H9 (cell line): Measurements from ENCODE around the gene SLF1. TPM values are rescaled to one million over a fixed set of nuclear protein-coding genes. Genes with fewer than 3 reads are reported as not detected.

Experiments
- DNase-seq: peaks from one replicate; pipeline ENCODE4 v3.0.0-alpha.2; 2017
- H2AFZ ChIP-seq: one replicate; pipeline ENCODE4 v1.6.1; 2013; ENCODE audit warnings: mild to moderate bottlenecking, low read length, control low read depth, moderate library complexity
- H2AK5ac ChIP-seq: 2 replicates; pipeline ENCODE4 v1.6.1; 2013; ENCODE audit warnings: low read length, control low read depth, mixed read lengths; ENCODE audit not compliant: insufficient read length
- H2BK120ac ChIP-seq: one replicate; pipeline ENCODE4 v1.6.1; 2013; ENCODE audit warnings: low read depth, mild to moderate bottlenecking, low read length, control low read depth, inconsistent platforms; ENCODE audit not compliant: poor library complexity, severe bottlenecking
- H2BK12ac ChIP-seq: 2 replicates; pipeline ENCODE4 v1.6.1; 2013; ENCODE audit warnings: low read length, control low read depth, mixed read lengths, low read depth; ENCODE audit not compliant: insufficient read length
- H2BK15ac ChIP-seq: 2 replicates; pipeline ENCODE4 v1.6.1; 2013; ENCODE audit warnings: low read depth, low read length, control low read depth
- H2BK20ac ChIP-seq: one replicate; pipeline ENCODE4 v1.6.1; 2013; ENCODE audit warnings: low read depth, mild to moderate bottlenecking, low read length, control low read depth, inconsistent platforms; ENCODE audit not compliant: poor library complexity, severe bottlenecking
- H2BK5ac ChIP-seq: 2 replicates; pipeline ENCODE4 v1.6.1; 2013; ENCODE audit warnings: low read length, control low read depth, mixed read lengths; ENCODE audit not compliant: insufficient read length
- H3K14ac ChIP-seq: 2 replicates; pipeline ENCODE4 v1.6.1; 2013; ENCODE audit warnings: low read length, control low read depth; ENCODE audit not compliant: insufficient read depth
- H3K18ac ChIP-seq: 2 replicates; pipeline ENCODE4 v1.6.1; 2013; ENCODE audit warnings: low read depth, mild to moderate bottlenecking, mixed read lengths, low read length, control low read depth; ENCODE audit not compliant: insufficient read length
- H3K23ac ChIP-seq: 2 replicates; pipeline ENCODE4 v1.6.1; 2013; ENCODE audit warnings: low read length, control low read depth, mixed read lengths, low read depth; ENCODE audit not compliant: insufficient read length
- H3K23me2 ChIP-seq: 2 replicates; pipeline ENCODE4 v1.6.1; 2013; ENCODE audit warnings: low read depth, mild to moderate bottlenecking, mixed read lengths, low read length, control low read depth; ENCODE audit not compliant: insufficient read length, poor library complexity, severe bottlenecking
- H3K27ac ChIP-seq: 2 replicates; pipeline ENCODE4 v1.5.1; 2013; ENCODE audit warnings: low read length, control low read depth, mixed read lengths, low read depth; ENCODE audit not compliant: insufficient read length
- H3K27me3 ChIP-seq: 2 replicates; pipeline ENCODE4 v1.6.1; 2013; ENCODE audit warnings: low read length, control low read depth, inconsistent platforms; ENCODE audit not compliant: insufficient read depth
- H3K4ac ChIP-seq: 2 replicates; pipeline ENCODE4 v1.6.1; 2013; ENCODE audit warnings: low read depth, mild to moderate bottlenecking, control low read depth, inconsistent platforms, low read length, moderate library complexity
- H3K4me1 ChIP-seq: 2 replicates; pipeline ENCODE4 v1.6.1; 2013; ENCODE audit warnings: low read length, control low read depth, inconsistent platforms; ENCODE audit not compliant: insufficient read depth
- H3K4me2 ChIP-seq: 2 replicates; pipeline ENCODE4 v1.6.1; 2013; ENCODE audit warnings: low read length, control low read depth, mixed read lengths; ENCODE audit not compliant: insufficient read length, insufficient read depth
- H3K56ac ChIP-seq: 2 replicates; pipeline ENCODE4 v1.6.1; 2013; ENCODE audit warnings: low read depth, mild to moderate bottlenecking, mixed read lengths, low read length, control low read depth; ENCODE audit not compliant: insufficient read length
- H3K79me1 ChIP-seq: 2 replicates; pipeline ENCODE4 v1.6.1; 2013; ENCODE audit warnings: low read depth, mild to moderate bottlenecking, moderate library complexity, low read length, control low read depth, inconsistent platforms; ENCODE audit not compliant: insufficient read depth, poor library complexity, severe bottlenecking
- H3K79me2 ChIP-seq: 2 replicates; pipeline ENCODE4 v1.6.1; 2013; ENCODE audit warnings: low read length, control low read depth, inconsistent platforms; ENCODE audit not compliant: insufficient read depth
- H3K9ac ChIP-seq: 2 replicates; pipeline ENCODE4 v1.6.1; 2013; ENCODE audit warnings: low read length, control low read depth, mixed read lengths; ENCODE audit not compliant: insufficient read length; ENCODE audit errors: extremely low read depth
- H3K9me3 ChIP-seq: one replicate; pipeline ENCODE4 v1.6.1; 2013; ENCODE audit warnings: low read depth, low read length, inconsistent platforms; ENCODE audit not compliant: control insufficient read depth
- H3T11ph ChIP-seq: one replicate; pipeline ENCODE4 v1.6.1; 2013; ENCODE audit warnings: mild to moderate bottlenecking, low read length, control low read depth, inconsistent platforms
- H4K20me1 ChIP-seq: one replicate; pipeline ENCODE4 v1.6.1; 2013; ENCODE audit not compliant: control insufficient read depth, insufficient read length, insufficient read depth
- H4K5ac ChIP-seq: 2 replicates; pipeline ENCODE4 v1.6.1; 2013; ENCODE audit warnings: low read depth, mild to moderate bottlenecking, mixed read lengths, low read length, control low read depth; ENCODE audit not compliant: insufficient read length
- H4K8ac ChIP-seq: replicated peaks from 2 replicates; pipeline ENCODE4 v1.6.1; 2013; ENCODE audit warnings: low read length, control low read depth, mixed read lengths, low read depth; ENCODE audit not compliant: insufficient read length
- H4K91ac ChIP-seq: 2 replicates; pipeline ENCODE4 v1.6.1; 2013; ENCODE audit warnings: low read depth, mild to moderate bottlenecking, moderate library complexity, mixed read lengths, low read length, control low read depth; ENCODE audit not compliant: insufficient read length
- H3K27ac Mint-ChIP-seq, 3 experiments: 2 replicates in 2 of 3; 3 replicates in 1 of 3; pipeline ENCODE4 v1.8.0; 2020 to 2021; ENCODE audit warnings: mixed read lengths in 3 of 3, mild to moderate bottlenecking in 1 of 3, moderate library complexity in 1 of 3
- H3K27me3 Mint-ChIP-seq: 2 replicates; pipeline ENCODE4 v1.8.0; 2021; ENCODE audit warnings: low read depth, mild to moderate bottlenecking, moderate library complexity, mixed read lengths
- H3K36me3 Mint-ChIP-seq, 3 experiments: 2 replicates in 2 of 3; 3 replicates in 1 of 3; pipeline ENCODE4 v1.8.0; 2020 to 2021; ENCODE audit warnings: low read depth in 3 of 3, mixed read lengths in 3 of 3; ENCODE audit not compliant: insufficient read depth in 1 of 3
- H3K4me1 Mint-ChIP-seq, 2 experiments: 2 replicates each; pipeline ENCODE4 v1.8.0; 2020; ENCODE audit warnings: mixed read lengths in 2 of 2
- H3K4me3 Mint-ChIP-seq, 2 experiments: 2 replicates in 1 of 2; 3 replicates in 1 of 2; pipeline ENCODE4 v1.8.0; 2020 to 2021; ENCODE audit warnings: mild to moderate bottlenecking in 2 of 2, mixed read lengths in 2 of 2, moderate library complexity in 1 of 2
- H3K9me3 Mint-ChIP-seq, 2 experiments: 2 replicates in 1 of 2; 3 replicates in 1 of 2; pipeline ENCODE4 v1.8.0; 2020; ENCODE audit warnings: mild to moderate bottlenecking in 2 of 2, mixed read lengths in 2 of 2, moderate library complexity in 1 of 2
- CTCF ChIP-seq: fragments of 200-600 bp; sonication (generic); conservative IDR thresholded peaks from 3 replicates; pipeline ENCODE4 v1.8.0; 2021; ENCODE audit warnings: antibody characterized with exemption, mild to moderate bottlenecking
- total RNA-seq: library from RNA; stranded (reverse); gene quantifications from 2 replicates; pipeline ENCODE4 v1.2.1, GENCODE V29; 2021

Gene SLF1
- total RNA-seq, 1 experiment from 2014 or later: 12.5 TPM

GRCh38 chr5:94623011-94623410, 4.5 kb downstream of the SLF1 start:
- H3K27ac ChIP-seq: no peak overlapping the region
- H3K4me3 Mint-ChIP-seq: no peak overlapping the region
- H3K4me2 ChIP-seq: no peak overlapping the region

More at GRCh38 chr5:94623011-94623410, 4.5 kb downstream of the SLF1 start:
- H3K4ac ChIP-seq: no peak overlapping the region
- H2BK20ac ChIP-seq: no peak overlapping the region
- H3K9ac ChIP-seq: no peak overlapping the region
- H3K23me2 ChIP-seq: peaks cover 4% of the 10 kb centered on the region
- no peak for DNase-seq
- no peak overlapping the region for H4K8ac ChIP-seq
- no peak overlapping the region for H3K18ac ChIP-seq
- no peak overlapping the region for H2BK12ac ChIP-seq
- Mint-ChIP-seq H3K9me3 (no peaks in the 10 kb centered on the region), H3K4me1 (peaks cover 9 to 10% of the 10 kb centered on the region in 2 experiments), H3K27me3 (no peaks in the 10 kb centered on the region), H3K36me3 (no peaks in the 10 kb centered on the region), H3K27ac (no peak overlapping the region)
- no peak overlapping the region for H4K91ac ChIP-seq
- no peak overlapping the region for H3K23ac ChIP-seq
- H3K56ac ChIP-seq: no peak overlapping the region
- no peak overlapping the region for H4K5ac ChIP-seq
- peaks cover 2% of the 10 kb centered on the region; the same call in 1 of the 2 replicates for H3K4me1 ChIP-seq
- no peak overlapping the region for H2BK15ac ChIP-seq
- no peak overlapping the region for H2BK5ac ChIP-seq
- H3K9me3 ChIP-seq: no peaks in the 10 kb centered on the region
- no peaks in the 10 kb centered on the region for H4K20me1 ChIP-seq
- H3K14ac ChIP-seq: no peak overlapping the region
- no peaks in the 10 kb centered on the region for H3K27me3 ChIP-seq
- no peak overlapping the region for H2AK5ac ChIP-seq
- peaks cover 2% of the 10 kb centered on the region; the same call in 1 of the 2 replicates for H3K79me2 ChIP-seq
- peaks cover 4% of the 10 kb centered on the region for H3K79me1 ChIP-seq
- H2AFZ ChIP-seq: no peak overlapping the region
- H3T11ph ChIP-seq: no peak overlapping the region
- H2BK120ac ChIP-seq: no peak overlapping the region
- no peak for TF ChIP-seq CTCF
